ENCODE results near the gene S100A9.
"Not testable (repeated sequence)": the region's sequence is repeated elsewhere in the genome, so short reads cannot be mapped to it uniquely, and the experiment has no call there.

S100A9 gene

GRCh38 chr1:153345187-153346076, 12.2 kb upstream of the S100A9 start:
- DNase-seq (ENCODE audit: low read depth), result no peak

GRCh38 chr1:153346077-153346723, 11.5 kb upstream of the S100A9 start:
- DNase-seq (ENCODE audit: low read depth), result no peak

GRCh38 chr1:153347049-153347448, 10.6 kb upstream of the S100A9 start:
- not testable (repeated sequence) for DNase-seq (ENCODE audit: low read depth)

GRCh38 chr1:153347856-153348255, 9.8 kb upstream of the S100A9 start:
- DNase-seq (ENCODE audit: low read depth), result no peak

- no peak for DNase-seq (ENCODE audit: low read depth)
Observed at GRCh38 chr1:153348511-153349362, 8.9 kb upstream of the S100A9 start, which contains the start of gene PGLYRP4. Gene PGLYRP4 (minus strand): TSS chr1:153348841. CDS start chr1:153347932, 909 bp downstream.

- no peak for DNase-seq (ENCODE audit: low read depth)
Observed at GRCh38 chr1:153349363-153350320, 8.0 kb upstream of the S100A9 start.

- no peak for DNase-seq (ENCODE audit: low read depth)
Observed at GRCh38 chr1:153350321-153350957, 7.2 kb upstream of the S100A9 start.

- peak; percentile 35 for DNase-seq (ENCODE audit: low read depth)
Observed at GRCh38 chr1:153352523-153352922, 5.1 kb upstream of the S100A9 start.

GRCh38 chr1:153353226-153353947, 4.3 kb upstream of the S100A9 start:
- no peak for DNase-seq (ENCODE audit: low read depth)

GRCh38 chr1:153354515-153355193, 3.0 kb upstream of the S100A9 start:
- DNase-seq (ENCODE audit: low read depth), result no peak

- no peak for DNase-seq (ENCODE audit: low read depth)
Observed at GRCh38 chr1:153355445-153356071, 2.1 kb upstream of the S100A9 start.

- no peak for DNase-seq (ENCODE audit: low read depth)
Observed at GRCh38 chr1:153356392-153357075, 1.1 kb upstream of the S100A9 start.

GRCh38 chr1:153357076-153357852, 390 bp upstream of the S100A9 start:
- DNase-seq (ENCODE audit: low read depth), result no peak

GRCh38 chr1:153358691-153358975, 979 bp downstream of the S100A9 start:
- no peak for DNase-seq (ENCODE audit: low read depth)

GRCh38 chr1:153359241-153359640, 1.6 kb downstream of the S100A9 start:
- no peak for DNase-seq (ENCODE audit: low read depth)

GRCh38 chr1:153360190-153360589, 2.5 kb downstream of the S100A9 start:
- no peak for DNase-seq (ENCODE audit: low read depth)

GRCh38 chr1:153360592-153361479, 3.2 kb downstream of the S100A9 start:
- DNase-seq (ENCODE audit: low read depth), result no peak

Measured in CMK (cell line).